HT1080 (cell line): ENCODE data around the gene RELB. TPM values are rescaled to one million over a fixed set of nuclear protein-coding genes. Genes with fewer than 3 reads are reported as not detected.
A peak's percentile ranks its signal among the peaks of the same experiment; 100 is the strongest.
"Not testable (repeated sequence)": the region's sequence is repeated elsewhere in the genome, so short reads cannot be mapped to it uniquely, and the experiment has no call there.

ENCODE experiments used
- DNase-seq: peaks from one replicate; pipeline ENCODE4 v3.0.0-alpha.2; 2015; ENCODE audit warnings: low read depth
- polyA plus RNA-seq, 2 experiments: library from polyadenylated mRNA; depleted of rRNA; stranded (reverse); fragments of >200 nt; gene quantifications; 2 replicates each; pipeline ENCODE4 v1.2.3, GENCODE V29; 2015
- total RNA-seq: library from RNA; depleted of rRNA; stranded (reverse); fragments of >200 nt; shearing (Covaris generic); gene quantifications from 2 replicates; pipeline ENCODE4 v1.2.3, GENCODE V29; 2014; rRNA removed

Gene RELB, protein sequence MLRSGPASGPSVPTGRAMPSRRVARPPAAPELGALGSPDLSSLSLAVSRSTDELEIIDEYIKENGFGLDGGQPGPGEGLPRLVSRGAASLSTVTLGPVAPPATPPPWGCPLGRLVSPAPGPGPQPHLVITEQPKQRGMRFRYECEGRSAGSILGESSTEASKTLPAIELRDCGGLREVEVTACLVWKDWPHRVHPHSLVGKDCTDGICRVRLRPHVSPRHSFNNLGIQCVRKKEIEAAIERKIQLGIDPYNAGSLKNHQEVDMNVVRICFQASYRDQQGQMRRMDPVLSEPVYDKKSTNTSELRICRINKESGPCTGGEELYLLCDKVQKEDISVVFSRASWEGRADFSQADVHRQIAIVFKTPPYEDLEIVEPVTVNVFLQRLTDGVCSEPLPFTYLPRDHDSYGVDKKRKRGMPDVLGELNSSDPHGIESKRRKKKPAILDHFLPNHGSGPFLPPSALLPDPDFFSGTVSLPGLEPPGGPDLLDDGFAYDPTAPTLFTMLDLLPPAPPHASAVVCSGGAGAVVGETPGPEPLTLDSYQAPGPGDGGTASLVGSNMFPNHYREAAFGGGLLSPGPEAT
- total RNA-seq = 3.2 TPM in 2 replicates
- 10.3 and 10.4 TPM in 2 replicates for polyA plus RNA-seq (2015; cell fraction: cytosol; rRNA removed)
- polyA plus RNA-seq (2015; cell fraction: nucleus; rRNA removed) = 6.7 and 8.0 TPM in 2 replicates

DNA sequence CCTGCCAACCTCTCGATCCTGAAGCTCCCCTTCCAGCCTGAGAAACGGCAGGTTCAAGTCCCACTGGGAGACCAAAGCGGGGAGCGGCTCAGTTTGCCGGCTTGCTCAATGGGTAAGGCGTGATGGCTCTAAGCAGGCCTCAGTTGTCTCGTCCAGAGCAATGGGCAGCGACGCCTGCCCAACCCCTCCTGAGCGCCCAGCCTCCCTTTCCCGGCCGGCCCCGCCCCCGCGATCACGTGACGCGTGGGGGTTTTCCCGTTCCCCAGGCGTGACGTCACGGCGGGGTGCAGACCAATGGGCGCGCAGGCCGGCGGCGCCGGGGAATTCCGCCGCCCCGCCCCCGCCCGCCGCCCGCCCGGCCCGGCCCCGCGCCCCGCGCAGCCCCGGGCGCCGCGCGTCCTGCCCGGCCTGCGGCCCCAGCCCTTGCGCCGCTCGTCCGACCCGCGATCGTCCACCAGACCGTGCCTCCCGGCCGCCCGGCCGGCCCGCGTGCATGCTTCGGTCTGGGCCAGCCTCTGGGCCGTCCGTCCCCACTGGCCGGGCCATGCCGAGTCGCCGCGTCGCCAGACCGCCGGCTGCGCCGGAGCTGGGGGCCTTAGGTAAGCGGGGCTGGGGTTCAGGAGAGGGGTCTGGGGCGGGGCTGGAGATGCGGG is at the start of gene RELB:
TSS of gene RELB (plus strand) at position 378 of the 653 bp plus-strand sequence. CDS start at position 494, 116 bp downstream.
- peak; percentile 76 for DNase-seq

DNA sequence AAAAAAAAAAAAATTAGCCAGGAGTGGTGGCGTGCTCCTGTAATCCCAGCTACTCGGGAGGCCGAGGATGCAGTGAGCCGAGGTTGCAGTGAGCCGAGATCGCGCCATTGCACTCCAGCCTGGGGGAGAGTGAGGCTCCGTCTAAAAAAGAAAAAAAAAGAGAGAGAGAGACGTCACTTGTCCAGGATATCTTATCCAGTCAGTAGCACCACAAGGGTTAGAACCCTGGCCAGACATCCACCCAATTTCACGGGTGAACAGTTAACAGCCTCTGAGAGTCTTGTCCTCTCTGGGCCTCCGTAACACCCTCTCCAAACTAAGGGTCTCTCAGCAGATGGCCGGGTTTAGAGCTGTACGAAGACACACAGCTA is 47.0 kb upstream of the RELB start:
- no peak for DNase-seq

DNA sequence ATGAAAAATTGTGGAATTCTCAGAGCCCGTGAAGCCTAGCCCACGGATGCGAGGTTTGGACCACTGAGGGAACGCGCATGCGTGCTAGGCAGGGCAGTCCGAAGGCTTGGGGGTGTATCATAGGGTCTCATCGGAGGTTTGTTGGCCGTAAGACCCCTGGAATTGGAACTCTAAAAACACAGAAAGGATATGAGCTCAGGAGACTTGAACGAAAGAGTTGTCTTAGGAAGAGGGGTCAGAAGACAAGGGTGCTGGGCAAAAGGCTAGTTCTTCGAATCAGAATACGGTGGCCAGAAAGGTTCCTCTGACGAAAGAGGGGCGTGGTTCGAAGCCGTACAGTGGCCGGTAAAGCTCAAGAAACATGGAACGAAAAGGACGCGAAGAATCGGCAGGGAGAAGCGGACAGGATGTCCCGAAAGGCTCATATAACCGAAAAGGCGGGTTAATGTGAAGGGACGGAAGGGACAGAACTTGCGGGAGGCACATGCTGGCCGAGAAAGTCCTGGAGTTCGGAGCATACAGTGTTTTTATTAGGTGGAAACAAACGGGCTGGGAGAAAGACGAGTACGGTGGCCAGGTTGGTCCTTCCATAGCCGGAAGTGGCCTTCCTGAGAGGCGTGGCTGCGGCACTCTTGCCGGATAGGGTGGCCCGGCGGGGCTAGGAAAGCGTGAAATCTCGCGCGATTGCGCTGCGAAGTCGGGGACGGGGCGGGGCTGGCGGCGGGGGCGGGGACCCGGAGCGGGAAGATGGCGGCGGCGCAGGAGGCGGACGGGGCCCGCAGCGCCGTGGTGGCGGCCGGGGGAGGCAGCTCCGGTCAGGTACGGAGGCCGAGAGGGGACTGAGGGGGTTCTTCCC is 46.4 kb upstream of the RELB start, which contains the start of gene CLPTM1:
TSS of gene CLPTM1 (plus strand) at position 732 of the 856 bp plus-strand sequence. CDS start at position 748, 16 bp downstream.
- DNase-seq = peak; percentile 84

DNA sequence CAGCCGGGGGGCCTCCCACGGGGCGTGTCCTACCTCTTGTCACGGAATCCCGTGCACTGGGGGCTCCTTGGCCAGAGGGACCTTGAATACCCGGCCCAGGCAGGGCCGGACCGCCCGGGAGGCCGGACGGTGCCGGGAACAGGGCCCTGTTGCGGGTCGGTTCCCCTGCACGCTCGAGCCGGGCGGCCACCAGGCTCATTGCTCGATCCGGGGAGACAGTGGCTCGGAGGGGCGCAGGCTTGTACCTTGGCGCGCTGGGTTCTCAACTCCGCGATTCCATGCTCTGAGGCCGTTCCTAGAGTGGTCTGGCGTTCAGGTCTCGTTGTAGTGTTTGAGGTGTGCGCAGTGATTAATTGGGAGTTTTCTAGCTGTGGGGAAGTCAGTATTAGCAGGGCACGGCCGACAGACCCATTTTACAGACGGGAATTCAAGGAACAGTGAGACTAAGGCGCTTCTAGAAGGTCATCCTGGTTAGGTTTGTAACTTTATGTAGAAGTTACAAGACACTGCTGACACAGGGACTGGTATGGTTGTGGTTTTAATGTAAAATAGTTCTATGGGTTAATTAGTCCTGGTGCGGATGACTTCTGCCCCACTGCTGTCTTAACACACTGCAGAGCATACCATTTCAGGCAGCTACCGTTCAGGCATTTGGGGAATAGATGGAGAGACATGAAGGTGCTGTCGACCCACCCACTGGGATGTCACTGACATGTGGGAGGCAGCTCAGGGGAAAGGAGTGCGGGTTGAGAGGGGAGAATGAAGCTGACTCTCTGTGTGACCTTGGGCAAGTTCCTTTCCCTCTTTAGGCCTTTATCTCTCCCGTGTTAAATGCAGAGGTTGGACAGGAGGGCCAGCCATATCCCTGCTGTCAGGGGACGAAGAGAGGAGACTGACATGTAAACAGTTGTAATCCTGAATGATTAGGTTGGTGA is 45.5 kb upstream of the RELB start:
- DNase-seq = no peak

DNA sequence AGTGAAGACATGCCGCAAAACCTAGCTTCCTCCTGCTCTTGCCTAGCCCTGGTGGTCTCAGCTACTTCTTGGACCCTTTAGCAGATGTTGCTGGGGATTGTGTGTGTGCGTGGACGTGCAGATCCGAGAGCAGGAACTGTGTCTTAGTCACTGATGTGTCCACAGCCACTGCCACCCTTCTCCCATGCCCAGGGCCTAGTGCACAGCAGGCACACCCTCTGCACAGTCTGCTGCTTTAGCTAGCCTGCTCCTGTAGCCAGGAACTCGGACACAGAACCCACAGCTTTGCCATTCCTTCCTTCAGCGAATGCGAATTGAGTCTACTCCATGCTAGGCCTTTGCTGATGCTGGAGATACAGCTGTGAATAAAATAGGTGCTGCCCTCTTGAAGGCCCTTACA is 43.7 kb upstream of the RELB start:
- no peak for DNase-seq

DNA sequence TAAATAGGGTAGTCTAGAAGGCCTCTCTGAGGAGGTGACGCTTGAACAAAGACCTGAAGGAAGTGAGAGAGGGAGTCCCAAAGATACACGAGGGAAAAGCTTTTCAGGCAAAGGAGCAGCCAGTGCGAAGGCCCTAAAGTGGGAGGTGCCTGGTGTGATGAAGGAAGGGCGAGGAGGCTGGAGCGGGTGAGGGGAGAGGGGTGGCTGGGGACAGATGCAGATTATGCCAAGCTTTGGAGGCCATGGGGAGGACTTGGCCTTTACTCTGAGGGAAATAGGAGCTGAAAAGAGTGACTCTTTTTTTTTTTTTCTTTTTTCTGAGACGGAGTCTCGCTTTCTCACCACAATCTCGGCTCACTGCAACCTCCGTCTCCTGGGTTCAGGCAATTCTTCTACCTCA is 43.2 kb upstream of the RELB start:
- DNase-seq = no peak

DNA sequence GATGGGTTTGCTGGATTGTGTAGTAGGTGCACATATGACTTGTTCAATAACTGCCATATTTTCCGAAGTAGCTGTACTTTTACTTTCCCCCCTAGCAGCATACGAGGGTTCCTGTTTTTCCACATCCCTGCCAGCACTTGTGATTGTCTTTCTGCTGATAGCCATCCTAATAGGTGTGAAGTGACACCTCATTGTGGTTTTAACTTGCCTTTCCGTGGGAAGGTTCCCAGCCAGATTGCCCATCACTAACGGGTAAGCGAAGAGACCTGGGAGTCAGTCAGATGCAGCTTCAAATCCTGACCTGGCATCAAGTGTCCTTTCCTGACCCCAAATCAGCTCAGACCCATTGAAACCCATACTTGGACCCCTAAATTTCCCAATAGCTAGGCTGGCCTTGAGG is 41.6 kb upstream of the RELB start:
- no peak for DNase-seq

DNA sequence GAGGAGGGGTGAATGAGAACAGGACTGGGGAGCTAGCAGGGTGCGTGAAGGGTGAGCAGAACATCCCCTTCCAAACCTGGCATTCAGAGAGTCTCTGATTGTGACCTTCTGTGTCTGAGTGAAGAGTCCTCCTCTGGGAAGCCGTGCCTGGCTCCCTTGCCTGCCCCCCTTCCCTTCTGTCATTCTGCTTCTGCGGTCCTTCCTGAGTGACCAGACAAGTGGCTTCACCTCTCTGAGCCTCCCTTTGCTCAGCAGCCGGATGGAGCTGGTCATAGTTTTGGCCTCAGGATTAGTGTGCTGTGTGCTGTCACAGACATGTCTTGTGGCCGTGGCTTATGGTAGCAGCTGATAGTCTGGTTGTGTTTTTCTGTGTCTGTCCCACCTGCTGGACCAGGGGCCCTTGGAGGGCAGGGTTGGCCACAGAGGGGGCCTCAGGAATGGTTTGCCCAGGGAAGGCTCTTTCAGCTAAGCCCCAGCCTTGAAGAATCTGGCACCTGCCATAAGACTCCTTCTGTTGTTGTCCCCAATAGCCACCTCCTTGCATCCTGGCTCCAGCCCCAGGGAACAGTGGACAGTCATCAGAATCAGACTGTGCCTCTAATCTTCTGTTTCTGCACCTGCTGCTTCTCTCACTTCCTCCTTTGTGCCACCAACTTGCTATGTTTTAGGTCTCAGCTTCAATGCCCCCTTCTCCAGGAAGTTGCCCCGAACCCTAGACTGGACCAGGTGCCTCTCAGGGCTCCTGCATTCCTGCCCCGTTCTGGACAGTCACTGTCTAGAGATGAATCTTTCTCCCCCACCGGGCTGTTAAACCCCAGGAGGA is 40.1 kb upstream of the RELB start:
- no peak for DNase-seq

DNA sequence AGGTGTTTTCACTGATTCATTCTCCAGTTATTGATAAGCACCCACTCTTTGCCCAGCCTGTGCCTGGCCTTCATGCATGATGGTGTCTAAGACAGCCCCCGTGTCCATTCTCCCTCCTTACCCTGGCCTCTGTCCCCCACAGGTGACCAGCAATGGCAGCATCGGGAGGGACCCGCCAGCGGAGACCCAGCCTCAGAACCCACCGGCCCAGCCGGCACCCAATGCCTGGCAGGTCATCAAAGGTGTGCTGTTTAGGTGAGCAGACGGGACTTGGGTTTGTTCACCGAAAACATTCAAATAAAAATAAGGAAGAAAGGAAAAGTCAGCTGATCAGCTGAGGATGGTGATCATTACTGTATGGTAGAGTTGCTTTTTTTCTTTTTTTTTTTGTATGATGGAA is 39.4 kb upstream of the RELB start:
- DNase-seq = no peak

DNA sequence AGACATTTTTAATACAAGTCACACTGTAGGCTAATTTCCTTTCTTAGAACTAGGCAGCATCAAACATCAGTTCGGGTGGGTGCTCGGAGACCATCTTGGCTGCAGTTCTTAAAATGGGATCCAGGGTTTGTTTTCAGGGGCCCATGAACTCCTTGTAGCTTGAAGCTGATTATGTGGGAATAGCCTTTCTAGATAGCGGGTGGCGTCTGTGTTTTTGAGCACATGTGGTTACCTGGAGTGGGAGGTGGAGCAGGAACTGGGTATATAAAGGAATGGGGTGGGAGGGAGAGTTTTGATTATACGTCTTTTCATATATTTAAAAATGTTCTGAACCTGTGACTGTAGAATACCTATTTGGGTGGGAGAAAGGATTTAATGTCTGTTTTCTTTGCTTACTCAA is 33.1 kb upstream of the RELB start:
- no peak for DNase-seq

DNA sequence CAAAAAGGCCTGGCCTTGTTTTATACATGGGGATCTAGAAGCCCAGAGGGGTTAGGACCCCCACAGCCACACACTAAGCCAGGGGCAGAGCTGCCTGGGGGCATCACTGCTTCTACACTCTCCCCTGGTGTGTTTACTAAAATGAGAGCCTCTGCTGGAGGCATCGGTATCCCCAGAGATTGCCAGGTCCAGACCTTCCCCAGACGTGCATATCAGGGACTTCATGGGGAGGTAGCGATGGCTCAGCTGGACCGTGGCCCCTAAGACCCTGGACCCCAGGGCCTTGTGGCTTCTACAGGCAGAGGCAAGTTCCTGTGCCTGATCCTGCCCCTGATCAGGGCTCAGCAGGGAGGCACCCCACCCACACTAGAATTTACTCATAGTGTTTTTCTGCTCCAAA is 32.6 kb upstream of the RELB start:
- no peak for DNase-seq

DNA sequence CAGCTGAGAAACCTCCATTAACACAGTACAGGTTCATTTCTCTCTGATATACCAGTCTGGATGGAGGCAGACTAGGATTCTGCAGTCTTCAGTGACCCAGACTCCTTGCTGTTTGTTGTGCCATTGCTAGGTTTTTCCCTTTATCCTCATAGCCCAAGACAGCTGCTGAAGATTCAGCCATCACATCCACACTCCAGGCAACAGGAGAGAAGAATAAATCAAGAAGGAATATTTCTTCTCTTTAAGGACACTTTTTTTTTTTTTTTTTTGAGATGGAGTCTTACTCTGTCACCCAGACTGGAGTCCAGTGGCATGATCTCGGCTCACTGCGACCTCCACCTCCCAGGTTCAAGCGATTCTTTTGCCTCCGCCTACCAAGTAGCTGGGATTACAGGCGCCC is 31.8 kb upstream of the RELB start:
- no peak for DNase-seq

DNA sequence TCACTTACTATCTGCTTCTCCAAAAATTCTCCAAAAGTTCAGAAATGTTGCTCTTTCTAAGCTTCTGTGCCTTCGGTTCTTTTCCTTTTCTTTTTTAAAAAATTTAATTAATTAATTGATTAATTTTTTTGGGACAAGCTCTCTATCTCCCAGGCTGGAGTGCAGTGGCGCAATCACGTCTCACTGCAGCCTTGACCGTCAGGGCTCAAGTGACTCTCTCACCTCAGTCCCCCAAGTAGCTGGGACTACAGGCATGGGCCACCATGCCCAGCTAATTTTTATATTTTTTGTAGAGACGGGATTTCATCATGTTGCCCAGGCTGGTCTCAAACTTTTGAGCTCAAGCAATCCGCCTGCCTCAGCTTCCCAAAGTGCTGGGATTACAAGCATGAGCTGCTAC is 29.8 kb upstream of the RELB start:
- not testable (repeated sequence) for DNase-seq

DNA sequence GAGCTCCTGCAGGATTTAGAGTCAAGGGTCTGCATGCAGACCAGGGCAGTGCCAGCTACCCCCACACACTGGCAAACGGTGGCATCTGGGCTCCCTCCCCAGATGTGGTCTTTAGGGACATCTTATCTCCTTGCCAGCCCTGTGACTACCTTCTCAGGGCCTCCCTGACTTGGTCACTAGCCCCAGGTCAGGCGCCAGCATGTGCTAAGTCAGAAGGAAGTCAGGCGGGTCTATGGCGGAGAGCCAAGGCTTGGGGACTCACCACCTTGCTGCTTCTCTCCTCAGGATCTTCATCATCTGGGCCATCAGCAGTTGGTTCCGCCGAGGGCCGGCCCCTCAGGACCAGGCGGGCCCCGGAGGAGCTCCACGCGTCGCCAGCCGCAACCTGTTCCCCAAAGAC is 28.5 kb upstream of the RELB start:
- DNase-seq = no peak

DNA sequence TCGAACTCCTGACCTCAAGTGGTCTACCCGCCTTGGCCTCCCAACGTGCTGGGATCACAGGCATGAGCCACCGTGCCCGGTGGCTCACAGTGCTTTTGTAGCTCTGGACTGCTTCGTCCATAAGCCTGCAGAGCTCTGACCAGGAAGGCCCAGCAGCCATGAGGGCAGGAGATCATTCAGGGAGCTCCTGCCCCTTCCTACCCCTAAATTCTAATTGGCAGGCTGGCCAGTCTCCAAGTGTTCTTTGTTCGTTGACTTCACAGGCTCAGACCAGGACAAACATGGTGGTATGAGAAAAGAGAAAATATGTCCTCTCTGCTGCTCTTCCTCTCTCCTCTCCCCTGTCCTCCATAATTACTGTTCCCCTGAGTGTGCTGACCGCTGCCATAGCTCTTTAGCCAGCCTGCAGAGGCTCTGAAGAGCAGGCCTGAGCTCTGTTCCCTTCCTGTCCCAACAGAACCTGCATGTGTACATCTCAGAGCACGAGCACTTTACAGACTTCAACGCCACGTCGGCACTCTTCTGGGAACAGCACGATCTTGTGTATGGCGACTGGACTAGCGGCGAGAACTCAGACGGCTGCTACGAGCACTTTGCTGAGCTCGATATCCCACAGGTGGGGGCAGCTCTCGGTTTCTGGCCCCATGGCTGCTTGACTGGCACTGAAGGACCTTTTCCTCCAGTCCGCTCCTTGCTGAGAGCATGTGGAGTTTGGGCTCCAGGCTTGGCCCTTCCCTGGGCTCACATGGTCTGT is 27.1 kb upstream of the RELB start:
- no peak for DNase-seq

DNA sequence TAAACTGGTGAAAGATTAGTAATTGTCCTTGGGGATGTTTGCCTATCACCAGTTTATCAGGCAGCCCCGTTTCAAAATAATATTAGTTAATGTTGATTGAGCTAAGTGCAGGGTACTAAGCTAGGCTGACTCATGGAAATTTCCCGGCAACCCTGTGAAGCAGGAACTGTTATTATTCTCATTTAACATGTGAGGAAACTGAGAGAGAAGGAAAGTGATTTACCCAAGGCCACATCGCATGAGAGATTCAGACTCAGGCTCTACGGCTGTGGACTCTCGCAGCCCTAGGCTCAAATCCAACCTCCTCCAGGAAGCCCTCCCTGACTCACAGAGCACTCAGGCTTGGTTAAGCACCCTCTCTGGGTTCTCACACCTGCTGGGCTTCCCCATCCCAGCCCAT is 26.4 kb upstream of the RELB start:
- DNase-seq = no peak

DNA sequence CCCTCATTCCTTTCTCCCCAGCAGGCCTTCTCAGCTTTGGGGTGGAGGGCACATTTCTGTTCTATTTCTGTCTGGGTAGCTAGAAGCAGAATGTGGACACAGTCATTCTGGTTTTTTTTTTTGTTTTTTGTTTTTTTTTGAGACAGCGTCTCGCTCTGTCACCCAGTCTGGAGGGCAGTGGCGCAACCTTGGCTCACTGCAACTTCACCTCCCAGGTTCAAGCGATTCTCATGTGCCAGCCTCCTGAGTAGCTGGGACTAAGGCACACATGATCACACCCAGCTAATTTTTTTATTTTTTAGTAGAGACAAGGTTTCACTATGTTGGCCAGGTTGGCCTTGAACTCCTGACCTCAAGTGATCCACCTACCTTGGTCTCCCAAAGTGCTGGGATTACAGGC is 25.8 kb upstream of the RELB start:
- DNase-seq = no peak

DNA sequence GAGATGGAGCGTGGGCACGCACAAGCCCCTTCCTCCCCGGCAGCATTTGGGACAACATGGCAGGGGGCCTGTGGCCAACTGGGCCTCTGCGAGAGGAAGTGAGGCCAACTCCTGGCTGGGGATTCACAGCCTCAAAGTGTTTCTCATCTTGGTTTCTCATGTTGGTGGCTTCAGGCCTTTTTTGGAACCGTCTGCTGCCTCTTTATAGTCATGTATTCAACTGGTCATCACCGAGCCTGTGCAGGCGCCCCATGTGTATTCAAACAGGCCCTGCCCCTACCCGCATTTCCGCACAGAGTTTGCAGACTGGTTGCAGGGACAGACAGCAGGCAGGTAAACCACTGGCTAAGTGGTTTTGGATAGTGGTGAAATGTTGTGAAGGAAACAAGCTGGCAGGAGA is 17.3 kb upstream of the RELB start:
- no peak for DNase-seq

DNA sequence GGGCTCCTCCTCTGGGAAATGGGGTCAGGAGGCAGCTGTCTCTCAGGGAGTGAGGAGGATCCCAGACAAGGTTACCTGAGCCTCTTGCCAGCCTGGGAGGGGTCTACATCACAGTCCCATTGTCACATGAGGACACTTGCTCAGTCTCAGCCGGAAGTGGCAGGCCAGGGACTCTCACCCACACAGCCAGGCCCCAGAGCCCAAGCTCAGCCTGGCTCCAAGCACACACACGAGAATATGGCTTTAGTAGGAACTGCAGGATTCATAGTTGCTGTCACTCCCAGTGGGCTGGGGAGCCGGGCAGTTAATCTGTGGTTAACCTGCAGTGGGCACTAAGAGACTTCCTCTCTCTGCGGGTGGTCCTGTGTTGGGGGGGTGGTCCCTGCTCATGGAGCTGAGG is 15.8 kb upstream of the RELB start:
- DNase-seq = no peak
